ENCODE measurements around the gene TADA2B. TPM values are rescaled to one million over a fixed set of nuclear protein-coding genes. Genes with fewer than 3 reads are reported as not detected.
A peak's percentile ranks its signal among the peaks of the same experiment; 100 is the strongest.

The TADA2B gene
- polyA plus RNA-seq, 2 of the 4 experiments (the other 2 are of a cell fraction) = 6.7 to 10.8 TPM

- Histone ChIP-seq H3K9me3 (no peaks in the 10 kb centered on the region), H3K4me3 (no peak overlapping the region), H3K4me2 (no peak overlapping the region), H3K27ac (no peak overlapping the region), H3K4me1 (peaks cover 37% of the 10 kb centered on the region)
- FAIRE-seq = no peak
- CTCF ChIA-PET = interaction anchor here (0.7 to 2.9 kb wide), 5 partner anchors 25 to 374 kb away, joined by 3 to 12 read pairs (median 4); partner anchors contain the start of gene TADA2B
- TF ChIP-seq RCOR1 (IDR thresholded peaks at IDR 0.05; ENCODE audit: low read depth, low read length) (no peak), JUN (IDR thresholded peaks at IDR 0.05) (no peak), EP300 (IDR thresholded peaks at IDR 0.05) (no peak), POLR2A (IDR thresholded peaks at IDR 0.05; ENCODE audit: low read length) (no peak), HES2 (IDR thresholded peaks at IDR 0.05) (no peak), ZNF302 (CRISPR knock-in tag; IDR thresholded peaks at IDR 0.05) (no peak), HOXA7 (CRISPR knock-in tag; IDR thresholded peaks at IDR 0.05) (no peak), EHMT2 (IDR thresholded peaks at IDR 0.05; ENCODE audit: low read depth) (no peak), HMGXB4 (CRISPR knock-in tag; IDR thresholded peaks at IDR 0.05; ENCODE audit: borderline replicate concordance) (no peak), BCL3 (IDR thresholded peaks at IDR 0.05) (no peak), POLR2AphosphoS2 (conservative IDR thresholded peaks at IDR 0.05; ENCODE audit: low read length) (no peak)
- no peak for DNase-seq (ENCODE audit: low read depth in 1 of 2, low spot score in 1 of 2)
- POLR2A ChIA-PET = no interaction called here
- no peak for ATAC-seq
- 93% methylated on average over 6 of the region's 9 CpGs for WGBS (ENCODE audit: missing lambda C conversion rate)
Measured at GRCh38 chr4:7018281-7018680, 24.9 kb upstream of the TADA2B start.

GRCh38 chr4:7019367-7019766, 23.8 kb upstream of the TADA2B start:
- ATAC-seq (no peak), DNase-seq (ENCODE audit: low read depth in 1 of 2, low spot score in 1 of 2) (no peak), FAIRE-seq (no peak)
- H3K27ac ChIP-seq = no peak overlapping the region
- no peak for TF ChIP-seq FOSB (CRISPR knock-in tag; IDR thresholded peaks at IDR 0.05)
- no peaks in the 10 kb centered on the region for H3K9me3 ChIP-seq
- WGBS (ENCODE audit: missing lambda C conversion rate) = 86% methylated on average over 4 of the region's 10 CpGs
- ChIA-PET POLR2A (interaction anchor here (1.3 kb wide), 1 partner anchor 33 kb away, joined by 4 read pairs; no protein-coding TSS in a partner anchor), CTCF (no interaction called here)
- H3K4me3 ChIP-seq = no peak overlapping the region
- H3K4me2 ChIP-seq = no peak overlapping the region
- H3K4me1 ChIP-seq = peaks cover 37% of the 10 kb centered on the region

- Histone ChIP-seq H3K4me2 (no peak overlapping the region), H3K4me3 (no peak overlapping the region), H3K27ac (peak overlapping the region in 1 of 2 experiments; percentile 93; a peak in 3 of 6 replicates), H3K9me3 (no peaks in the 10 kb centered on the region), H3K4me1 (peaks cover 37% of the 10 kb centered on the region)
- FAIRE-seq (no peak), DNase-seq (ENCODE audit: low read depth in 1 of 2, low spot score in 1 of 2) (no peak), ATAC-seq (no peak)
- POLR2A ChIA-PET = interaction anchor here (1.3 kb wide), 1 partner anchor 33 kb away, joined by 4 read pairs; no protein-coding TSS in a partner anchor
- TF ChIP-seq SMC3 (IDR thresholded peaks at IDR 0.05) = no peak
- no peak for TF ChIP-seq ZFP36 (IDR thresholded peaks at IDR 0.05; ENCODE audit: borderline replicate concordance, partially characterized antibody)
- TF ChIP-seq ELK1 (IDR thresholded peaks at IDR 0.05; ENCODE audit: low read depth, low read length) = no peak
- TF ChIP-seq RNF2 (IDR thresholded peaks at IDR 0.05; ENCODE audit: borderline replicate concordance, low read depth) = no peak
- no peak for TF ChIP-seq MAZ (IDR thresholded peaks at IDR 0.05; ENCODE audit: borderline replicate concordance, low read depth, low read length)
- no peak for TF ChIP-seq POLR2AphosphoS2 (conservative IDR thresholded peaks at IDR 0.05; ENCODE audit: low read length)
- CTCF ChIA-PET = interaction anchor here (0.6 to 3.3 kb wide), 4 partner anchors 11 to 46 kb away, joined by 3 to 14 read pairs (median 4); partner anchors contain the start of gene TADA2B
- WGBS (ENCODE audit: missing lambda C conversion rate) = 72% methylated on average over 2 of the region's 2 CpGs
Measured at GRCh38 chr4:7020290-7020689, 22.9 kb upstream of the TADA2B start.

All from A549 (cell line).